Measurements from ENCODE around the gene FSTL4. TPM values are rescaled to one million over a fixed set of nuclear protein-coding genes. Genes with fewer than 3 reads are reported as not detected.

The FSTL4 gene
- polyA plus RNA-seq, 3 donors = not detected

DNA sequence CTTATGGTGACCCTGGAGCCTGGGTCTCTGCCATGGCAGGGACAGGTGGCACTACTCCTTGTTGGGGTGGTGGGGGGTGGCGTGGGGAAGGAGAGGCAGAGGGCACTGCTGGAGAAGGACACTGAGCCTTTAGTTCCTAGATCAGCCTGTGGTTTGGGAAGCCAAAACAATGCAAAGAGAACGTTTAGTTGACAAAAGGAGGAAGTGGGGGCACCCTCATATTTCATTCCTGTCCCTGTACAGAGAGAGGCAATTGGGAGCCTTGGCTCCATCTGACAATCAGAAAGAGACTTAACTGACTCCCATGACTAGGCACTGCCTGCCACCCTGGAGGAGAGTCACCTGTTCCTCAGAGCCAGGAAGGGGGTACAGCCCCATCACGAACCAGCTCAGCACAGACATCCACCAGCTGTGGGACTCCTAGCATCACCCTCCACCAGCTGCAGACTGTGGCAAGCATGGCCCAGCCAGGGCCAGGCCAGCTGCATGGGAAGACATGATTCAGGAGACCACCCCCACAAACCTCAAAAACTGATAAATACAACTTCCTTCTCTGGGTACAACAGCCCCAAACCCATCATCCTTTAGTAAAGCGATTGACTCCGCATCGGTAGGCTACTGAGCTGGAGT lies 303.1 kb downstream of the FSTL4 start:
- H2AFZ ChIP-seq (ENCODE audit: insufficient read depth, low read depth, low read length, poor library complexity, severe bottlenecking) = no peak overlapping the region
- H3K4me3 ChIP-seq (replicated peaks in 1 of 3; ENCODE audit: low read depth in 2 of 3, low read length in 3 of 3) = no peak overlapping the region
- intact Hi-C loops (cut with micrococcal nuclease) = no loop called here
- no peak for DNase-seq
- no peaks in the 10 kb centered on the region for H3K9me3 Mint-ChIP-seq
- H3K4me2 ChIP-seq (replicated peaks; ENCODE audit: extremely low read depth, low read length, poor library complexity, severe bottlenecking) = no peak overlapping the region
- H3K4me1 Mint-ChIP-seq = peaks cover 7% of the 10 kb centered on the region
- no peaks in the 10 kb centered on the region for H3K27me3 ChIP-seq (ENCODE audit: control insufficient read depth in 2 of 2, insufficient read depth in 2 of 2, low read length in 2 of 2)
- H3K4me3 Mint-ChIP-seq = no peak overlapping the region
- no peaks in the 10 kb centered on the region for H4K20me1 ChIP-seq (ENCODE audit: insufficient read depth, low read length)
- peaks cover 0 to 6% (median 2%) of the 10 kb centered on the region in 3 donors for H3K27me3 Mint-ChIP-seq (ENCODE audit: low read depth in 3 of 3)
- H3K4me1 ChIP-seq (ENCODE audit: control insufficient read depth in 1 of 2, insufficient read depth in 2 of 2, low read length in 2 of 2) = no peaks in the 10 kb centered on the region
- H3K27ac Mint-ChIP-seq = peak overlapping the region in 1 of 7 donors; percentile 42
- no peaks in the 10 kb centered on the region for H3K9me3 ChIP-seq (replicated peaks in 1 of 2; ENCODE audit: control insufficient read depth in 1 of 2, insufficient read depth in 1 of 2, low read length in 2 of 2)
- H3K27ac ChIP-seq (ENCODE audit: low read depth in 1 of 2, low read length in 2 of 2) = no peak overlapping the region
- no peaks in the 10 kb centered on the region for H3K36me3 ChIP-seq (replicated peaks in 1 of 2; ENCODE audit: control insufficient read depth in 1 of 2, insufficient read depth in 2 of 2, low read length in 2 of 2)
- no peaks in the 10 kb centered on the region for H3K36me3 Mint-ChIP-seq
- TF ChIP-seq, protein P1, sequence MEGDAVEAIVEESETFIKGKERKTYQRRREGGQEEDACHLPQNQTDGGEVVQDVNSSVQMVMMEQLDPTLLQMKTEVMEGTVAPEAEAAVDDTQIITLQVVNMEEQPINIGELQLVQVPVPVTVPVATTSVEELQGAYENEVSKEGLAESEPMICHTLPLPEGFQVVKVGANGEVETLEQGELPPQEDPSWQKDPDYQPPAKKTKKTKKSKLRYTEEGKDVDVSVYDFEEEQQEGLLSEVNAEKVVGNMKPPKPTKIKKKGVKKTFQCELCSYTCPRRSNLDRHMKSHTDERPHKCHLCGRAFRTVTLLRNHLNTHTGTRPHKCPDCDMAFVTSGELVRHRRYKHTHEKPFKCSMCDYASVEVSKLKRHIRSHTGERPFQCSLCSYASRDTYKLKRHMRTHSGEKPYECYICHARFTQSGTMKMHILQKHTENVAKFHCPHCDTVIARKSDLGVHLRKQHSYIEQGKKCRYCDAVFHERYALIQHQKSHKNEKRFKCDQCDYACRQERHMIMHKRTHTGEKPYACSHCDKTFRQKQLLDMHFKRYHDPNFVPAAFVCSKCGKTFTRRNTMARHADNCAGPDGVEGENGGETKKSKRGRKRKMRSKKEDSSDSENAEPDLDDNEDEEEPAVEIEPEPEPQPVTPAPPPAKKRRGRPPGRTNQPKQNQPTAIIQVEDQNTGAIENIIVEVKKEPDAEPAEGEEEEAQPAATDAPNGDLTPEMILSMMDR (IDR thresholded peaks at IDR 0.05) = no peak
- WGBS (ENCODE audit: insufficient coverage) = 0% methylated on average over 5 of the region's 6 CpGs
- no peaks in the 10 kb centered on the region for H3K79me2 ChIP-seq (ENCODE audit: insufficient read depth, low read length)
- no peak overlapping the region for H3K9ac ChIP-seq (ENCODE audit: insufficient read depth, low read length, poor library complexity, severe bottlenecking)

DNA sequence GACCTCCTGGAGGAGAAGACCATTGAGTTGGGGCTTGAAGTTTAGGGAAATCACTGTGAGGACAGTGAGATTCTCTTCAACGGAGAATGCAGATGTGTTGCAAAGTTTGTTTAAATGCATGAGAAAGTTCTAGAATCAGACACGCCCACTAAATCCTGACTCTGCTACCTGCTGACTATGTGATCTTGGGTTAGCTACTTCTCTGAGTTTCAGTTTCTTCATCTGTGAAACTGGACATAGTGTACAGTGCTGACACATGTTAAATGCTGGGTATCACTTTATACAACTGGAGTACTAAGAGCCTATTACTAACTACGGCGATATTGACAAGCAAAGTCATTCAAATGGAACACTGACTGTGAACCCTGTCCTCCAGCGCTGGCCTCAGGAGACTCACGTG lies 305.1 kb downstream of the FSTL4 start:
- no peak overlapping the region for H3K4me3 ChIP-seq (replicated peaks in 1 of 3; ENCODE audit: low read depth in 2 of 3, low read length in 3 of 3)

More for the DNA sequence above, 305.1 kb downstream of the FSTL4 start:
- H3K36me3 ChIP-seq (replicated peaks in 1 of 2; ENCODE audit: control insufficient read depth in 1 of 2, insufficient read depth in 2 of 2, low read length in 2 of 2) = no peaks in the 10 kb centered on the region
- H3K4me1 Mint-ChIP-seq = peaks cover 7% of the 10 kb centered on the region
- H4K20me1 ChIP-seq (ENCODE audit: insufficient read depth, low read length) = no peaks in the 10 kb centered on the region
- no peak overlapping the region for H3K4me2 ChIP-seq (replicated peaks; ENCODE audit: extremely low read depth, low read length, poor library complexity, severe bottlenecking)
- H3K9ac ChIP-seq (ENCODE audit: insufficient read depth, low read length, poor library complexity, severe bottlenecking) = no peak overlapping the region
- DNase-seq = no peak
- H3K36me3 Mint-ChIP-seq = no peaks in the 10 kb centered on the region
- H3K79me2 ChIP-seq (ENCODE audit: insufficient read depth, low read length) = no peaks in the 10 kb centered on the region
- H3K27me3 Mint-ChIP-seq (ENCODE audit: low read depth in 3 of 3) = peaks cover 1 to 6% (median 1%) of the 10 kb centered on the region in 3 donors
- no peaks in the 10 kb centered on the region for H3K4me1 ChIP-seq (ENCODE audit: control insufficient read depth in 1 of 2, insufficient read depth in 2 of 2, low read length in 2 of 2)
- no peak overlapping the region for H3K4me3 Mint-ChIP-seq
- WGBS (ENCODE audit: insufficient coverage) = 67% methylated on average over 2 of the region's 6 CpGs
- H3K9me3 Mint-ChIP-seq = no peaks in the 10 kb centered on the region
- intact Hi-C loops (cut with micrococcal nuclease) = no loop called here
- no peak overlapping the region for H2AFZ ChIP-seq (ENCODE audit: insufficient read depth, low read depth, low read length, poor library complexity, severe bottlenecking)
- H3K27ac ChIP-seq (ENCODE audit: low read depth in 1 of 2, low read length in 2 of 2) = no peak overlapping the region
- no peak overlapping the region for H3K27ac Mint-ChIP-seq
- H3K27me3 ChIP-seq (ENCODE audit: control insufficient read depth in 2 of 2, insufficient read depth in 2 of 2, low read length in 2 of 2) = no peaks in the 10 kb centered on the region
- no peaks in the 10 kb centered on the region for H3K9me3 ChIP-seq (replicated peaks in 1 of 2; ENCODE audit: control insufficient read depth in 1 of 2, insufficient read depth in 1 of 2, low read length in 2 of 2)
- TF ChIP-seq, protein P1 (IDR thresholded peaks at IDR 0.05) = no peak

Data from CD14-positive monocyte (primary cell).